ENCODE measurements around the gene IDH2.
A peak's percentile ranks its signal among the peaks of the same experiment; 100 is the strongest.
"Not testable (repeated sequence)": the region's sequence is repeated elsewhere in the genome, so short reads cannot be mapped to it uniquely, and the experiment has no call there.

IDH2 gene

DNA sequence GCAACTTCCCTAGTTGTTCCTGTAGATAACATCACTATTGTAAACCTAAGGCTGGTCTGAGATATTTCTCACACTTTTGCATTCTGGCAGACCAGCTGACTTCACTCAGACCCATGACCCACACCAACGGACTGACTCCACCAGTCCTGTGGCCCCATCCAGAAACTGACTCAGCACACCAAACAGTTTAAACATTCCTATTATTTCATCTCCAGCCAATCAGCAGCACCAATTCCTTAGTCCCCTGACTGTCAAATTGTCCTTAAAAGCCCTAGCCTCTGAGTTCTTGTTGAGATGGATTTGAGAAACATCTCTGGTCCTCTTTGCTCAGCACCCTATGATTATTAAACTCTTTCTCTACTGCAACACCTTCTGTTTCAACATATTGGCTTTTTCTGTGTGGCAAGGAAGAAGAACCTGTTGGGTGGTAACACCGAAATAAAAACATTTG lies 12.2 kb upstream of the IDH2 start:
- no peak for DNase-seq

DNA sequence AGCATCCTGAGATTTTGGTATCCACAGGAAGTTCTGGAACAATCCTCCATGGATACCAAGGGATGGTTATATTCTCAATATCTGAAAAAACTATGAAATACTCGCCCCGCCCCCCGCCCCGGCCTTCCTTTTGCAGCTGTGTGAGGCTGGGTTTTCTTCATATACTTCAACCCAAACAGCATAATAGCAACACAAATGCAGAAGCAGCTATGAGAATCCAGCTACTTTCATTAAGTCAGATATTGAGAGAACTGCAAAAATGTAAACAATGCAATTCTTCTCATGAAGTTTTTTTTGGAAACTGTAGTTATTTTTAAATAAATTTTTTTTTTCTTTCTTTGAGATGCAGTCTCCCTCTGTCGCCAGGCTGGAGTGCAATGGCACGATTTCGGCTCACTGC lies 10.9 kb upstream of the IDH2 start:
- no peak for DNase-seq

- not testable (repeated sequence) for DNase-seq
Observed at GRCh38 chr15:90109163-90109751, 7.0 kb upstream of the IDH2 start.

DNA sequence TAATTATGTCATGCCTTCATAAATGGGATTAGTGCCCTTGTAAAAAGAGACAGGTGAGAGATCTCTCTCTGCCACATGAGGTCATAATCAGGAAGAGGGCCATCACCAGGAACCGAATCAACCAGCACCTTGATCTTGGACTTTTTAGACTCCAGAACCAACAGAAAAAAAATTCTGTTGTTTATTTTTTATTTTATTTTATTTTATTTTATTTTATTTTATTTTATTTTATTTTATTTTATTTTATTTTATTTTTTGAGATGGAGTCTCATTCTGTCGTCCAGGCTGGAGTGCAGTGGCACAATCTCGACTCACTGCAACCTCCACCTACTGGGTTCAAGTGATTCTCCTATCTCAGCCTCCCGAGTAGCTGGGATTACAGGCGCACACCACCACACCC lies 5.8 kb upstream of the IDH2 start:
- DNase-seq, result not testable (repeated sequence)

- no peak for DNase-seq
Observed at GRCh38 chr15:90106522-90107117, 4.4 kb upstream of the IDH2 start.

DNA sequence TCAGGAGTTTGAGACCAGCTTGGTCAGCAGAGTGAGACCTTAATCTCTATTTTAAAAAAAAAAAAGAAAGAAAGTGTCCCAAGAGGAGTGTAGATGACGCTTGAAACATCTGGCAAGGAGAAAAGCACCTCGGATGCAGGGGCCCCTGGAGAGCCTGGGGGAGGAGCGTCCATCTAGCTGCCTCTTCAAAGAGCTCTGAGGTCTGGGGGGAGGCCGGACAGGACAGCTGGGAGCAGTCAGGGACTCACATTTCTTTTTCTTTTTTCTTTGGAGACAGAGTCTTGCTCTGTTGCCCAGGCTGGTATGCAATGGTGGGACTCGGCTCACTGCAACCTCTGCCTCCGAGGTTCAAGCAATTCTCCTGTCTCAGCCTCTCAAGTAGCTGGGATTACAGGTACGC lies 3.3 kb upstream of the IDH2 start:
- DNase-seq, result no peak

DNA sequence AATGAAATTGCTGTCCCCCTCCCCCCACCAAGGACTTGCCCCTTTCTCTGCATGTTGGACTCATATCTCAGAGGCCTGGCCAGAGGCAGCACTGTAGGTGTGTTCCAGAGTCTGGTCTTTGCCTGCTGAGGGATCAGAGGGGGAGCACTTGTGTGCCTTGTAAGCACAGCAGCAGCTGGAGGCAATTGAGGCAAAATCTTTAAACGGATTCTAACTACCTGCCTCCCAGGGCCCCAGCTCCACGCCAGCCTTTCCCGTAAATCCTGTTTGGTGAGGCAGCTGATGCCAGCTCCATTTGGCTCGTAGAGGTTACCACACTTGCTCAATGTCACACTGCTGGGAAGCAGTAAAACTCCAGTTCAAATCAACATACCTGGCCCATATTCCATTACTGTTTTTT lies 2.3 kb upstream of the IDH2 start:
- DNase-seq, result no peak

GRCh38 chr15:90103701-90104329 lies 1.5 kb upstream of the IDH2 start:
- no peak for DNase-seq

GRCh38 chr15:90101130-90101968 lies 919 bp downstream of the IDH2 start:
- DNase-seq, result peak; percentile 45

GRCh38 chr15:90099868-90100831 lies 2.1 kb downstream of the IDH2 start:
- peak; percentile 79 for DNase-seq

- DNase-seq, result no peak
Observed at GRCh38 chr15:90099072-90099867, 3.0 kb downstream of the IDH2 start.

DNA sequence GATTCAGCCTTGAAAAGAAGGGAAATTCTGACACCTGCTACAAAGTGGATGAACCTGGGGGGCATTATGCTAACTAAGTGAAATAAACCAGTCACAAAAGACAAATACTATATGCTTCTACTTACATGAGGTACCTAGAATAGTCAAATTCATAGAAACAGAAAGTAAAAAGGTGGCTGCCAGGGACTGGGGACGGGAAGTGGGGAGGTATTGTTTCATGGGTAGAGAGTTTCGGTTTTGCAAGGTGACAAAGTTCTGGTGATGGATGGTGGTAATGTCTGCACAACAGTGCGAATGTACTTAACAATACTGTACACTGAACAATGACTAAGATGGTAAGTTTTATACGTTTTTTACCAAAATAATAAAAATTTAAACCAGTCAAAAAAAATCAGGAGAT lies 4.8 kb downstream of the IDH2 start:
- DNase-seq, result peak; percentile 82

- no peak for DNase-seq
Observed at GRCh38 chr15:90095521-90095959, 6.7 kb downstream of the IDH2 start.

DNA sequence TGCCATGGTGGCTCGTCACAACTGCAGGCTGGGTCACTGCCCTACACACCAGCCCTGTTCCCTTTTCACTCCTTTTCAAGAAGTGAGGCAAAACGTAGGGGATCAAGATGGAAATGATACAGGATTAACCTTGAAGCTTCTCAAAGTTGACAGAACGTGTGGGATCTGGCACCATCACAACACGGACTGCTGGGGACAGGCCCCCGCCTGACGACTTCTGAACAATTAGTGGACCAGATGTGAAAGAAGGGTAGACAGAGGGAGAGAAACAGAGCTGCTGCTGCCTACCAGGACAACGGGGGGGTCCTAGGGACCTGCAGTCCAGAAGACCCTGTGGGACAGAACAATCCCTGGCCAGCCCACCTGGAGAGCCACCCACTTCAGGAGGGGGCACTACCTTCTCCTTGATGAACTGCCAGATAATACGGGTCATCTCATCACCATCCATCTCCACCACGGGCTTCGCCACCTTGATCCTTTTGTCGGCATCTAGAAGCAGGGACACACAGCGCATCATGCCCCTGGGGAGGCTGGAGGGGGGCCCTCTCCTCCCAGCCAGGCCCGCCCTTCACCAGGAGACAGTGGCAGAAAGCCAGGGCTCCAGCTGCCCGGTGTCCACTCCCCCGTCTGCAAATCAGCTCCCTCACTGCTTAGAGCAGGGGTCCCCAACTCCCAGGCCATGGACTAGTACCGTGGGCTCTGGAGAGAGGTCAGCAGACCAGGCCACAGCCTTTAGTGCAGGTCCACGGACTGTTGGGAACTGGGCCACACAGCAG lies 10.9 kb downstream of the IDH2 start:
- DNase-seq, result no peak

- DNase-seq, result no peak
Observed at GRCh38 chr15:90090226-90090848, 11.9 kb downstream of the IDH2 start.

DNA sequence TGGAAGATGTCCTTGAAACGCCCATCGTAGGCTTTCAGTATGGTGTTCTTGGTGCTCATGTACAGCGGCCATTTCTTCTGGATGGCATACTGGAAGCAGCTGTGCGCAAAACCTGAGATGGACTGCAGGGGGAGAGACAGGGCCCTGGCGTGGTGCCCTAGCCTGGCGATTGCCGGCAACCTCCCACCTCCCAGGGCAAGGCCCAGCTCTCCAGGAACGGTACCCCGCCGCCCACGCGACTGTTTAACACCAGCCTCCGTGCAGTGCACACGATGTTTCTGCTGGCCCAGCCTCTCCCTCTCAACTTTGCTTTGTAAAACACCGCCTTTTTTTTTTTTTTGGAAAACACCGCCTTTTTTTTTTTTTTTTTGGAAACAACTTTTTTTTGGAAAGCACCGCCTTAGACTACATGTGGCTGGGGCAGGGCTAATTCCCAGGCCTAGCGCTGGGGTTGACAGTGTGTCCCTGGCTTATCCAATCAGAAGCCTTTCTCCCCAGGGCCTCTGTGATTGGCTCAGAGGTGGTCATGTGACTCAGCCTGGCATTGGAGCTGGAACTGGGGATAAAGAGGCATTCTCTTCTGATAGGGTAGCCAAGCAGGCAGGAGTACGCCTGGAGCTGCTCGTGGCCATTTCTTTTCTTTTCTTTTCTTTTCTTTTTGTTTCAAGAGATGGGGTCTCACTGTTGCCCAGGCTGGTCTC lies 14.7 kb downstream of the IDH2 start:
- DNase-seq, result peak; percentile 29

DNA sequence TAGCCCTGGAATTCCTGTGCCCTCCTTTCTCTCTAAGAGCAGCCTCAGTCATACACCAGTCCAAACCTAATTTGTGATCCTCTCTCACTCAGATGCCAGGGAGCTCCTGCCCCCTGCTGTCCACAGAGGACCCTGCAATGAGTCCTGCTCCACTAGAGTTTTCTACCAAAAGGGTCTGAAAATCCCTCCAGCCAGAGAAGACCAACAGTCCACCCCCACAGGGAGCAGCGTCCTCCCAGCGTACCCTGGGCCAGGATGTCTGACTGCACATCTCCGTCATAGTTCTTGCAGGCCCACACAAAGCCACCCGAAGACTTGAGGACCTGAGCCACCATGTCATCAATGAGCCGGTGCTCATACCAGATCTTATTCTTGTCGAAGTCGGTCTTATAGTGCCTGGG lies 15.4 kb downstream of the IDH2 start:
- DNase-seq, result peak; percentile 51

GRCh38 chr15:90085565-90085964 lies 16.7 kb downstream of the IDH2 start:
- peak; percentile 22 for DNase-seq

DNA sequence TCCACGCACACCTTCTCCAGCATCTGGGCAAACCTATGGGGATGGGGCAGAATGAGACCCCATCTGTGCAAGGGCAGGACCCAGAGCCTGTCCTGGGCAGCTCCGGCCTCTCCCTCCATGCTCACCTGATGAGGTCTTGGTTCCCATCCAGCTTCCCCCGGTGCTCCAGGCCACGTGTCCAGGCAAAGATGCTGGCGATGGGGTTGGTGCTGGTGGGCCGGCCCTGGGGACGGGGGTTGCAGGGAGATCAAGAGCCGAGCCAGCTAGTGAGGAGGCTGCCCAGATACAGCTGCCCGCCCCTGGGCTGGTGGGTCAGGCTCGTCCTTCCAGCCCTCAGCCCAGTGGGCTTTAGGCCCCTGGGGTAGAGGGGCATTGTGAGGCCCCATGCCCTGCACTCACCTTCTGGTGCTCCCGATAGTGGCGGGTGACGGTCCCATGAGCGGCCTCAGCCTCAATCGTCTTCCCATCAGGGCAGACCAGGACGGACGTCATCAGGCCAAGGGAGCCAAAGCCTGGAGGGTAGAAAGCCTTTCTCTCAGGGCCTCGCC lies 17.3 kb downstream of the IDH2 start:
- no peak for DNase-seq
